Activated CD8-positive, alpha-beta memory T cell treated with anti-CD3 and anti-CD28 coated beads, Interleukin-2, amount 50 U/mL, for 1 hour (primary cell): ENCODE measurements around the gene SNTB2.
"Not testable (repeated sequence)": the region's sequence is repeated elsewhere in the genome, so short reads cannot be mapped to it uniquely, and the experiment has no call there.

ENCODE experiments used
- DNase-seq: peaks from one replicate; pipeline ENCODE4 v3.0.0-alpha.2; 2020; ENCODE audit errors: extremely low read depth

The SNTB2 gene

DNA sequence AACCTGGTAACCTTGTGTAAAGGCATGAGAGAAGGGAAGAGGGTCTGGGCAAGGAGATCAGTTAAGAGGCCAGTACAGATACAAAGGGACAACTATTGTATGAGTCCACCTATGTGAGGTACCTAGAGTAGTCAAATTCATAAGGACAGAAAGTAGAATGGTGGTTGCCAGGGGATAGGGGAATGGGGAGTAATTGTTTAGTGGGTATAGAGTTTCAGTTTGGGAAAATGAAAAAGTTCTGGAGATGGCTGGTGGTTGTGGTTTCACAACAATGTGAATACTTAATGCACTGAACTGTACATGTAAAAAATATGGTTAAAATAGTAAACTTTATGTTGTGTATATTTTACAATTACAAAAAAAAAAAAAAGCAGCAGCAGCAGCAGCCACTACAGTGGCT is 49.4 kb downstream of the SNTB2 start:
- no peak for DNase-seq

DNA sequence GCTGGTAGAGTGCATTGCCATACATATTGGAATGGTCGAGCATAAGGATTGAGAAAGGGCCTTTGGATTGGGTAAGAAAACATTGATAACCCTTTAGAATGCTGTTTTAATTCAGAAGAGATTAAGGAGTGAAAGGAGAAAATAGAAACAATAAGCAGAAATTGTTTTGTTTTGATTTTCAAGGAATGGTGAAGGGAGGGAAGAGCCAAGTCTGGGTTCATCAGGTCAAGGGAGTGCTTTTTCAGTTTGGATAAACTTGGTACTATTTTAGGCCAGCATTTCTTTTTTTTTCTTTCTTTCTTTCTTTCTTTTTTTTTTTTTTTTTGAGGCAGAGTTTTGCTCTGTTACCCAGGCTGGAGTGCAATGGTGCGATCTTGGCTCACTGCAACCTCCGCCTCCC is 50.3 kb downstream of the SNTB2 start:
- no peak for DNase-seq

DNA sequence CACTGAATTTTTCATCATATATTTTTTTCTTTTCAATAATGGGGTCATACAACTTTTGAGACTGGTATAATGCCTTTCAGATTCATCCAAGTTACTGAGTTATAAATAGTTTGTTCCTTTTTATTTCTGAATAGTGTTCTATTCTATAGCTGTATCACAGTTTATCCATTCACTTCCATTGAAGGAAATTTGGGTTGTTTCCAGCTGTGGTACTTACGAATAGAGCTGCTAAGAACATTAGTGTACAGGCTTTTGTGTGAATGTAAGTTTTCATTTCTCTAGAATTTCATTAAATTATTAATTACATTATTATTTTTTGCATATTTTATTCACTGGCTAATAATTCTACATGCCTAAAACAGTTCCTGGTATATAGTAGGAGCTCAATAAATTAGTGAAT is 52.9 kb downstream of the SNTB2 start:
- no peak for DNase-seq

DNA sequence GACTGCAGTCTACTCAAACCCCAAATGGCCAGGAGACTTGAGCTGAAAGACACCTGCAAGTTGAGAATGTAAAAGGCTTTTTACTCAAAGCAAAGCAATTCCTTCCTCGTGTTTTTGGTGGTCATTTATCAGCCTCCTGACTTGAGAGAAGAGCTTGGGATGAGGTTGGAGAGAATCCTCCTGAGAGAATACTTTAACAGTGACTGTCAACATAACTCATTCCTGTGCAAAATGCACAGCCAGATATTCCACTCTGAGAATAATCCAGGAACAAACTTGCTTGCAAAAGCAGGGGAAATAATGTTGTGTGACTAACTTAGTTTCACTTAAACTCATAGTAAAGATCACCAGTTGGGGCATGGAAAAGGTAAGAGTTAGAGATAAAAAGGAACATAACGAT is 53.4 kb downstream of the SNTB2 start:
- DNase-seq: no peak

DNA sequence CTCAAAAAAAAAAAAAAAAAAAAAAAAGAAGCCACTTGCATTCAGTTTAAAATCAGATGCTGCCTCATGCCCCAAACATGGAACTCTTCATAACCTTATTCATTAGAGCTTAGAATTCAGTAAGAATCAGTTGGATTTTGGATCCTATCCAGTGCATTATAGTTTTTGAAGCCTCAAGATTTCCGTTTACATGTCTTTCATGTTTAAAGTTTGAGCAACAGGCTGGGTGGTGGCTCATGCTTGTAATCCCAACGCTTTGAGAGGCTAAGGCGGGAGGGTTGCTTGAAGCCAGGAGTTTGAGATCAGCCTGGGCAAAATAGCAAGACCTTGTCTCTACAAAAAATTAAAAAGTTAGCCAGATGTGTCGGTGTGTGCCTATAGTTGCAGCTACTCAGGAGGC is 55.0 kb downstream of the SNTB2 start:
- DNase-seq: no peak

DNA sequence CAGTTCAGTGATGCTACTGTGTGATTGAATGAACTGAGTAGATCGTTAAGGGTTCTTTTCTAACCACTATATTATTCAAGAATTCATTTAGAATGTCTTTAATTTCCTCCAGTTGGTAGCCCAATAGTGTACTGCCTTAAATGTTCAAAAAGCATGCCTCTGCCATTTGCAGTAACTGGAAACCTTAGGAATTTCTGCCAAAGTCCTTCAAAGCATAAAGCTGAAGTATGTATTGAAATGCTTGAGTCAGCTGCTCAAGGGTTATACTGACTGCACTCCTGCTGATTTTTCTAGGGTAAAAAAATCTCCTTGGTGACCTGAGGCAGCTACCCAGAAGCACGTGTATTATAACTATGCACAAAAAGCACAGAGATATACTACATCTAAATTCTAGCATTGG is 56.5 kb downstream of the SNTB2 start:
- DNase-seq: no peak

DNA sequence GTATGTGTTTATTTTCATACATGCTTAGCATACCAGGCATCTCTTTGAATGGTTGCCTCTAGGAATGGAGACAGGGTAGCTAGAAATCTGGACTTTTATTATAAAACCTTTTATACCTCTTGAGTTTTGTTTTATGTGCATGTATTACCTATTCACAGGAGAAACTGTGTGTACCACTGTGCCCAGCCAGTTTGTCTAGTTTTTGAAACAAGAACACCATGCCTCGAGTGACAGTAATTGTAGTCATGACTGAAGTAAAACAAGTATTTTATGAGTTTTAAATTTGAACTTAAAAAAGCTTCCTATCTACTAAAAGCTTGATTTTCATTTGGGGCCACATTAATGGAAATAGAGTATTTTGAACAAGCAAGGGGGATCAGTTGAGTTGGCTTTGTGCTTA is 57.4 kb downstream of the SNTB2 start:
- no peak for DNase-seq

DNA sequence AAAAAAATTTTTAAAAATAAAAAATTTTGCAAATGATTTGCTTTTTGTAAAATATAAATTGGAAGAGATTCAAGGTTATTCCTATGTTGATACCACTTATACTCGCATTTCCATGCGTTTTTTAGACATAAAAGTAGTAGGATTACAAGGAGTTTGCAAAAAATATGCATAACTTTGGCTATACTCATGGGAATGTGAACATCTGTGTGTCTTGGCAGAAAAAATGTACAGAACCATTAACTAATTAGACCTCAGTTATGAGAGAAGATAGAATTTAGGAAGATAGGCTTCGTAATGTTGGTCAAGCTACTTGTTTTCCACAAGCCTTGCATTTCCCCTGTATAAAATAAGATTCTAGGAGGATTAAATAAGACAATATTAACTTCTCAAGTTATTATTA is 63.1 kb downstream of the SNTB2 start:
- DNase-seq: no peak

DNA sequence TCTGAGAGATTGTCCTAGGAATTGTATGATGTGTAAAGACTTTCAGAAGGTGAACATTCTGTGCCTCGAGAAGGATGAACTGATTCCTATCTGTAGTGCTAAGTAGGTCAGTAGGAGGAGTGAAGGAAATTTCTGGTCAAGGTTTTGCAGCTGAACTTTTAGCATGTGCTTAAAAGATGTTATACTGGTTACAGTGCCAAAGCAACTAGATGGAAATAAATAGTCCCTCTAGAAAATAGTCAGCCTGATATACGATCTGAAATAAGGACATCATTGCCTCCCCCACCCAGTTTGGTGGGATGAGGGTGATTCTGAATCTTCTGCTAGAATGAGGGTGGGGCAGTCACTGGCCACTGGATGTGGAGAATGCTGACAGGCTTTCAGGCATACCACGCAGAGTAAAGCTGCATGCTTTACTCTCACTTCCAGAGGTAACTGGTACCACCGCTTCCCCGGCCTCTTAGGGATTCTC is 66.9 kb downstream of the SNTB2 start:
- DNase-seq: no peak

DNA sequence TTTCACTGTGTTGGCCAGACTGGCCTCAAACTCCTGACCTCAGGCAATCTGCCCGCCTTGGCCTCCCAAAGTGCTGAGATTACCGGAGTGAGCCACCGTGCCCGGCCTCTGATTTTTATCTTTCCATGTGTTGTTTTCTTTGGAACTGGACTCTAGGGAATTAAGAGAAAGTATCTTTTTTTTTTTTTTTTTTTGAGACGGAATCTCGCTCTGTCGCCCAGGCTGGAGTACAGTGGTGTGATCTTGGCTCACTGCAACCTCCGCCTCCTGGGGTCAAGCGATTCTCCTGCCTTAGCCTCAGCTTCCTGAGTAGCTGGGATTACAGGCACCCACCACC is 72.4 kb downstream of the SNTB2 start:
- not testable (repeated sequence) for DNase-seq

DNA sequence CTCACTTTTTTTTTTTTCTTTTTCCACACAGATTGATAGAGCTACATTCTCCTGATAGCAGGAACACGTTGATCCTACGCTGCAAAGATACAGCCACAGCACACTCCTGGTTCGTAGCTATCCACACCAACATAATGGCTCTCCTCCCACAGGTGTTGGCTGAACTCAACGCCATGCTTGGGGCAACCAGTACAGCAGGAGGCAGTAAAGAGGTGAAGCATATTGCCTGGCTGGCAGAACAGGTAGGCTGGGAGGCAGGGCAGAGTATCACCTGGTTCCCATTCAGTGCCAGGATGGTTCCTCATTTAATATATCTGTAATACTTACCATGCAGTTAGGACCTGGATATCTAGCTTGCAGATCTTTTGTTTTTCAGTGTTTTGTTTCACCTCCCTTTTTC is 73.1 kb downstream of the SNTB2 start:
- no peak for DNase-seq

DNA sequence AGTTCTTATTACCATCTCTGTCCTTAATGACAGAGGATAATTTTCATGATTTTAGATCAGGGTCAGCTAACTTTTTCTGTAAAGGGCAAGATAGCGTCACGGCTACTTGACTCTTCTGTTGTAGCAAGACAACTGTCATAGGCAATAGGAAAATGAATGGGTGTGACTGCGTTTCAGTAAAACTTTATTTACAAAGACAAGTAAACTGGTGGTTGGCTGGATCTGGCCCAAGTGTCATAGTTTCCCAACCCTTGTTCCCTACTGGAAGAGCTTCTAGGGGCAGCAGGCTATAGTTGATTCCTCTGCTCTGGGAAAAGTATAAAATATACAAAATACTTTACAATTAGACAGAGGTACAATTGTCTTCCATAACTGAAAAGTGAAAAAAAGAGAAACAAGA is 73.5 kb downstream of the SNTB2 start:
- DNase-seq: no peak

DNA sequence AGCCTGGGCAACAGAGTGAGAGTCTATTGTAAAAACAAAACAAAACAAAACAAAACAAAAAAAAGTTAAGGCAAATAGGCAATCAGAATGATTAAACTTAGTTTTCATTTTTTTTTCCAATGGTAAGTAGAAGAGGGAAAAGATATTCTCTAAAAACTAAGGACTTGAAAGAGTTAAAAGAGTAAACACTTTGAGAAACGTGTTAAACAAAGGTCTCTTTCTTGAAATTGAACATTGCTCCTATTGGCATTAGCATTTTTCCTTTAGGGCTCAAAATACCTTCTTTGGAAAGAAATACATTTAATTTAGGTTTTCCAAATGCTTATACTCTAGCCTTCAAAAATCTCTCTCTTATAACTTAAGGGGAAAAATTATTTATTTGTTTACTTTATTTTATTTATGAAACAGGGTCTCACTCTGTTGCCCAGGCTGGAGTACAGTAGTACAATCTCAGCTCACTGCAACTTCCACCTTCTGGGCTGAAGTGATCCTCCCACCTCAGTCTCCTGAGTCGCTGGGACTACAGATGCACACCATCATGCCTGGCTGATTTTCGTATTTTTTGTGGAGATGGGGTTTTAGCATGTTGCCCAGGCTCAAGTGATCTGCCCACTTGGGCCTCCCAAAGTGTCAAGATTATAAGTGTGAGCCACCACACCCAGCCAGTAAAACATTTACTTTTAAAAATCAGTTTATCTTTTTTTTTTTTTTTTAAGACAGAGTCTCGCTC is 79.5 kb downstream of the SNTB2 start:
- no peak for DNase-seq

DNA sequence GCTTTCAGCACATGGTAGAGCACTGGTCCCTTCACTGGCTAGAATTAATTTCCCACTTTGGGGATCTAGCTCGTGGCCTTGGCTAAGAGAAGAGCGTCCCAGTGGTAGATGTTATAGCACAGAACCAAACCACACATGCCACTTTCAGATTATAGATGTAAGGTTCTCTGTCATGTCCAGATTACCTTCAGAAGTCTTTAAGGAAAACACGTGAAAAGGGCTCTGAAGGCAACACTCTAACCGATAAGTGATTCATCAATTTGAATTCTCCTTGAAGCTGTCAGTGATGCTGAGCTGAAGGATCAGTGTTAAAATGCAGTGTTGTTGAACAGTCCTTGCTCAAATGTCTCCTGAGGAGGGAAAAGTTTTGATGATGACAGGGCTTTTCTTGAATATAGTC is 80.7 kb downstream of the SNTB2 start:
- DNase-seq: no peak

DNA sequence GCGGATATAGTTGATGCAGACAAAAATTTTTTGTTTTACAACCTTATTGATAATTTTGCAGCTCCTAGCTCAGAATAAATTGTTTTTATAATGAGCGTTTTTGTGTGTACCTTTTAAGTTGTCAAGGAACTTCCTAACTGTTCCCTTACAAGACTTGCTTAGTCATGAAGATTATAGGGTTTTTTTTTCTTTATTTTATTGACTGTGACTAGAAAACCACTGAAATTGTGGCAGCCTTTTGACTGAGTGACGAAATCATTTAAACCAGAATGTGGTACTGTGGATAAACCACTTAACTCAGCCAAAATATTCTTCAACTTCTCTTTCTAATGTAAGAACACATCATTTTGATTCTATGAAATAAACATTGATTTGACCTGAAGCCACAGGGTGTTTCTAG is 83.4 kb downstream of the SNTB2 start:
- no peak for DNase-seq

DNA sequence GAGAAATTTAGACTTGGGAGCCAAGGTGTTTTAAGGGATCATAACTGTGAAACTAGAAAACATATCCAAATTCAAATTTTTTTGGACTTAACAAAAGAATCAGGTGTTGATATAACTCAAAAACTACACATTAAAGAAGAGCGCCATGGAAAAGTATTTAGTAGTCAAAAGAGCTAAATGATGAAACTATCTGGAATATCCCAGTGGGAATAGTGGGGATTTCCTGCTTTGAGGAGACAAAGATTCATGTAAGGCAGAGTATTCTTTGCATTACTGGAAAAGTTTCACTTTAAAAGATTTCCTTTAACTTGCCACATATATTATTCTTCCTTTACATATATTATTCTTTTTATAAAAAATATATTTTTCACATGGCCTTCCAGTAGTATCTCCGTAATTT is 83.9 kb downstream of the SNTB2 start:
- DNase-seq: no peak

DNA sequence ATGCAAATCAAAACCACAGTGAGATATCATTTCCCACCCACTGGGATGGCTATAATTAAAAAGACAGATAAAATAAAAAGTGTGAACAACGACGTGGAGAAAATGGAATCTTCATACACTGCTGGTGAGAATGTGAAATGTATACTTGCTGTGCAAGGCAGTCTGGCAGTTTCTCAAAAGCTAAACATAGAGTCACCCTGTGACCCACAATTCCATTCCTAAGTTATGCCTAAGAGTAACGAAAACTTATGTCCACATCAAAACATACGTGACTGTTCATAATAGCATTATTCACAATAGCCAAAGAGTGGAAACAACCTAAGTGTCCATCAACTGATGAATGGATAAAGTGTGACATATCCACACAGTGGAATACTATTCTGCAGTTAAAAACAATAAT is 86.0 kb downstream of the SNTB2 start:
- DNase-seq: no peak

DNA sequence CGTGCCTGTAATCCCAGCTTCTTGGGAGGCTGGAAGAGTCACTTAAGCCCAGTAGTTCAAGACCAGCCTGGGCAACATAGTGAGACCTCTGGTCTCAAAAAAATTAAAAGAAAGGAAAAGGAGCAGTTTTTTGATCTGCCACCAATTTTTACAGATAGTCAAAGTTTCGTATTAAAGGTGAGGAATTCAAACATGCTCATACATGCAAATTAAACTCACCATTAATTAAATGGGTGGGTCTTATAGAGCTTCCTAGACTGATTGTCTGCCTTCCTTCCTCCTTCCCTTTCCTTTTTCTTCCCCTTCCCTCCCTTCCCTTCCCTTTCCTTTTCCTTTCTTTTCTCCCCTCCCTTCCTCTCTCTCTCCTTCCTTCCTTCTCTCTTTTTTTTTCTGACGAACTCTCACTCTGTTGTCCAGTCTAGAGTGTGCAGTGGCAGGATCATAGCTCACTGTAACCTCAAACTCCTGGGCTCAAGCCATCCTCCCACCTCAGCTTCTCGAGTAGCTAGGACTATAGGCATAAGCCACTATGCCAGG is 87.8 kb downstream of the SNTB2 start:
- DNase-seq: no peak

DNA sequence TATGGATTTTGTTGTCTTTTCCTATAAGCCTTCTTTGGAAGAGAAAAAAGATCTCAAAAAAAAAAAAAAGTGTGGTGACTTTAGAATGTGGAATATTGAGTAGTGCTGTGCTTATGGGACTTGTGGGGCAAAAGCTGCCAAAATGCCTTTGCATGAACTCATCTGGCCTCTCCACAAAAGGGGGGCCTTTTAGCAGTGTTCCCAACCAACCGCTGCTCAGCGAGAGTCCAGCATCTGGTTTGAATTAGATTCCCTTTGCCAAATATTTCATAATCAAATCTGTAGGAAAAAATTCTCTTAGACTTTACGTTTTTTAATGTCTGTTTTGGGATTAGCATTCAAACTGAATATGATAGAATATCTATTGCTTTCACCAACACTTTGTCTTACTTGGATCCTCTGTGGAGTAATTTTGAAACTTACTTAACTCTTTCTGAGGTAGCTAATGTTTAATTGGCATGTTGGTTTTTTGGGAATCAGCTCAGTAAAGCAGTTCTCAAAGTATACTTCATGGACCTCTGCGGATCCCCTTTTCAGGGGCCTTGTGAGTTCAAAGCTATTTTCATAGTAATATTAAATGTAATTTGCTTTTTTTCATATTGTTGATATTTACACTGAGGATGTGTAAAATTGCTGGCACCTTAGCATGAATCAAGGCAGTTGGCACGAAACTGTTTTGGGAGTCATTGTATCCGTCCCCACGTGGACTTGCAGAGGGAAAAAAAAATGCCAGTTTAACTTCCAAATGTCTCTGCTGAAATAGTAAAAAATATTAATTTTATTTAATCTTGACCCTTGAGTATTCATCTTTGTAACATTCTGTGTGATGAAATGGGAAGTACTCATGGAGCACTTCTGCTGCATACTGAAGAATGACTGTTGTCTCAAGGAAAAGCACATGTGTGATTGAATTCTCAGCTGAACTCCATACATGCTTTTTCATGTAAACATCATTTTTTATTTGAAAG is 89.5 kb downstream of the SNTB2 start:
- DNase-seq: no peak

DNA sequence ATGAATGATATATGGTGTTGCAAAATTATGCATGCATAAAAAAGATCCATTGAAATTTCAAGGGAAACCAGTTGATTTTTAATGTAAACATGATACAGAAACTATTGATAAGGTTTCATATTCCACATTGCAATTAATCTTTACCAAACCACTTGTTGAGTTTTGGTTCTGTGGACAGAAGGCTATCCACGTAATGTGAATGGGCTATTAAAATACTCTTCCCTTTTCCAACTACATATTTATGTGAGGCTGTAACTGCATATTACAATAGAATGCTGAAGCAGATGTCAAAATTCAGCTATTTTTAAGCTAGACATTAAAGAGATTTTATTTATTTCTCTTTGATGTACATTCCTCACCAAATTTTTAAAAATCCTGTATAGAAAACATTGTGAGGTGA is 90.4 kb downstream of the SNTB2 start:
- DNase-seq: no peak

DNA sequence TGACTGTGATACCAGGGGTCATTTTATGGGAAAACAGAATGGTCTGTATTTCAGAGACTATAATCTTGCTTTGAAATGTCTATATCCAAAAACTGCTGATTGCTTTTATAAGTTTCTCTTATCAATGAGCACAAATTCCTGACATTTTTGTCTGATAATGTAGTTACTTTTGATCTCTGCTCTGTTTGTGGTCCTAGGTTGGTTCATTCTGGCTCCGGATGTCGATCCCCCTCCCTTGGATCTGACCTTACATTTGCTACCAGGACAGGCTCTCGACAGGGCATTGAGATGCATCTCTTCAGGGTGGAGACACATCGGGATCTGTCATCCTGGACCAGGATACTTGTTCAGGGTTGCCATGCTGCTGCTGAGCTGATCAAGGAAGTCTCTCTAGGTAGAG is 96.9 kb downstream of the SNTB2 start:
- no peak for DNase-seq

DNA sequence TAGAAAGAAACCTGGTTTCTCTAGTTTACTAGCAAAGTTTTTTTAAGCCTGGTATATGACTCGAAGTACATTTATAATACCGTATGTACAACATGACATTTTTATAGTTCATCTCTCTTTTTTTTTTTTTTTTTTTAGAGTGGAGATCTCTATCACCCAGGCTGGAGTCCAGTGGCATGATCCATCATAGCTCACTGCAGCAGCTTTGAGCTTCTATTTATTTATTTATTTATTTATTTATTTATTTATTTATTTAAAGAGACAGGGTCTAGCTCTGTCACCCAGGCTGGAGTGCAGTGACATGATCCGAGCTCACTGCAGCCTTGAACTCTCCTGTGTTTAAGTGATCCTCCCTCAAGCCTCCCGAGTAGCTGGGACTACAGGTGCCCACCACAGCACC is 98.3 kb downstream of the SNTB2 start:
- no peak for DNase-seq
